ENCODE results near the gene LANCL3. TPM values are rescaled to one million over a fixed set of nuclear protein-coding genes. Genes with fewer than 3 reads are reported as not detected.
"Not testable (repeated sequence)": the region's sequence is repeated elsewhere in the genome, so short reads cannot be mapped to it uniquely, and the experiment has no call there.

The LANCL3 gene
- 0.02 TPM in 1 of 2 replicates, not detected in the other for total RNA-seq (2022)
- Bru-seq, nascent RNA = not detected
- percentile 14 among the genes with signal in this experiment for BruChase-seq, experiment 1, labeled RNA remaining after a 2-hour chase
- BruChase-seq, experiment 2, labeled RNA remaining after a 6-hour chase = percentile 12 among the genes with signal in this experiment
- long read RNA-seq = 0 reads

DNA sequence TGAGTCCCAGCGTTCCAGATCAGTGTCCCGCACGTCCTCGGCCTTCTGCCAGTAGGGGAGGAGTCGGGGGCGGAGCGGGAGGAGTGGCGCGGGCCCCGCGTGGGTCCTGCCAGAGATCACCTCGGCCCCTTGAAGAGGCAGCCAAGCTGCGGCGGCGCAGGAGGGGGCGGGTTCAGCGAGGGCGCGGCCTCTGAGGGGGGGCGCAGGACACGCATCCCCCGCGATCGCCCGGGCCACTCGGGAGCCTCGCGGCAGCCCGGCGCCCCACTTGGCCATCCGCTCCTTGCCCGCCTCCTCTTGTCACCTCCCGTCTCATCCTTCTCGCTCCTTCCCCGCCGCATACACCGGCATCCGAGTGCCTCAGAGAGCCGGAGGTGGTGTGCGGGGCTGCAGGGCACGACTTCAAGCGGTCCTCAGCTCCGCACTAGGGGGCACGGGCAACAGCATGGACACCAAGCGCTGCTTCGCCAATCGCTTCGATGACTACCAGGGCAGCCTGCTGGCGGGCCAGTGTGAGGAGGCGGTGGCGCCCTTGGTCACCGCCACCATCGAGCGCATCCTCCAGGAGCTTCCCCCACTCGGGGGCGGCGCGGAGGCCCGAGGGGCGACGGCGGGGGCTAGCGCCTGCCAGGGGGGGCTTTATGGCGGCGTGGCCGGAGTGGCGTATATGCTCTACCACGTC is at the start of gene LANCL3:
TSS of gene LANCL3 (plus strand) at position 236 of the 682 bp plus-strand sequence. CDS start at position 446, 210 bp downstream.
- H3K9me3 ChIP-seq; H3K27me3 ChIP-seq (replicated peaks; ENCODE audit: control insufficient read depth, insufficient read depth, low read length); CTCF ChIA-PET; H3K27ac Mint-ChIP-seq (ENCODE audit: unreplicated experiment); H3K4me1 Mint-ChIP-seq (ENCODE audit: low read depth, unreplicated experiment); H3K4me1 ChIP-seq; H3K36me3 ChIP-seq (ENCODE audit: control insufficient read depth, insufficient read depth, low read length); H3K27me3 Mint-ChIP-seq (ENCODE audit: insufficient read depth, unreplicated experiment); H3K36me3 Mint-ChIP-seq (ENCODE audit: insufficient read depth, unreplicated experiment); H3K9me3 Mint-ChIP-seq (ENCODE audit: unreplicated experiment); POLR2A ChIA-PET; BruUV-seq (replicated peaks): not testable (repeated sequence)
- H3K4me3 Mint-ChIP-seq (ENCODE audit: unreplicated experiment) = peak within 1 kb of the TSS; percentile 52
- H3K4me3 ChIP-seq (ENCODE audit: low read depth, low read length) = peak within 1 kb of the TSS; percentile 26
- DNase-seq = peak in 1 of 2 experiments; percentile 4
- intact Hi-C loops (cut with micrococcal nuclease; ENCODE audit: unreplicated experiment) = loop anchor here (2.0 to 10.0 kb wide), 2 partner anchors 173 to 253 kb away; no protein-coding TSS in a partner anchor

DNA sequence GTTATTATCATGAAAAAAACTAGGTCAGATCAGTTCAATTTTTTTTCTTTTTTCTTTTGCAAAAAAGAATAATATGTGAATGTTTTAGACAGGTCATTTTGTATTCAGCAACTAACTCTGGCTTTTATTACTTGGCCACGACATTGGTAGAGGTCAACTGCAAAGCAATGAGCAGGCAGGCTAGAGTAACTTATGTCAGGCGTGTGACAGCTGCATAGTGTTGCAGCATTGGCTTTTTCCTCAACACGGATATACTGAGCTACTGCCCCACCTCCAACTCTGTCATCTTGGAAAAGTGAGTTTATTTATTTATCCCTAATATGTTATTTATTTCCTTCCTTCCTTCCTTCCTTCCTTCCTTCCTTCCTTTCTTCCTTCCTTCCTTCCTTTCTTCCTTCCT is 47.8 kb upstream of the LANCL3 start:
- H3K4me3 ChIP-seq (ENCODE audit: low read depth, low read length); H3K4me3 Mint-ChIP-seq (ENCODE audit: unreplicated experiment); DNase-seq; H3K36me3 ChIP-seq (ENCODE audit: control insufficient read depth, insufficient read depth, low read length); H3K4me1 Mint-ChIP-seq (ENCODE audit: low read depth, unreplicated experiment); H3K27ac Mint-ChIP-seq (ENCODE audit: unreplicated experiment); H3K4me1 ChIP-seq; CTCF ChIA-PET; BruUV-seq (replicated peaks); H3K9me3 Mint-ChIP-seq (ENCODE audit: unreplicated experiment); POLR2A ChIA-PET; H3K9me3 ChIP-seq; H3K36me3 Mint-ChIP-seq (ENCODE audit: insufficient read depth, unreplicated experiment); intact Hi-C loops (cut with micrococcal nuclease; ENCODE audit: unreplicated experiment); H3K27me3 ChIP-seq (replicated peaks; ENCODE audit: control insufficient read depth, insufficient read depth, low read length): not testable (repeated sequence)
- peaks cover 12% of the 10 kb centered on the region for H3K27me3 Mint-ChIP-seq (ENCODE audit: insufficient read depth, unreplicated experiment)

DNA sequence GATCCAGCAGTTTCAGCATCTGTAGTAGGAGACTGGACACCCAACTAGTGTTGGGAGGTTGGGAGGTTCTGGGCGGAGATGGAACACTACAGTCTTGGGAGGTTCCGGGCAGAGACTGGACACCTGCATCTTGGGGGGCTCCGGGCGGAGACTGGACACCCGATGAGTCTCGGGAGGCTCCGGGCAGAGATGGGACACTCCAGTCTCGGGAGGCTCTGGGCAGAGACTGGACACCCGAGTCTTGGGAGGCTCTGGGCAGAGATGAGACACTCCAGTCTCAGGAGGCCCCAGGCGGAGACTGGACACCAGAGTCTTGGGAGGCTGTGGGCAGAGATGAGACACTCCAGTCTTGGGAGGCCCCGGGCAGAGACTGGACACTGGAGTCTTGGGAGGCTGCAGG is 29.5 kb upstream of the LANCL3 start:
- Histone ChIP-seq H3K4me3 (ENCODE audit: low read depth, low read length) (no peak overlapping the region), H3K4me1 (no peaks in the 10 kb centered on the region), H3K27me3 (replicated peaks; ENCODE audit: control insufficient read depth, insufficient read depth, low read length) (no peaks in the 10 kb centered on the region), H3K36me3 (ENCODE audit: control insufficient read depth, insufficient read depth, low read length) (no peaks in the 10 kb centered on the region), H3K9me3 (no peaks in the 10 kb centered on the region)
- ChIA-PET POLR2A (no interaction called here), CTCF (no interaction called here)
- intact Hi-C loops (cut with micrococcal nuclease; ENCODE audit: unreplicated experiment) = no loop called here
- Mint-ChIP-seq H3K4me3 (ENCODE audit: unreplicated experiment) (no peak overlapping the region), H3K9me3 (ENCODE audit: unreplicated experiment) (no peaks in the 10 kb centered on the region), H3K36me3 (ENCODE audit: insufficient read depth, unreplicated experiment) (no peaks in the 10 kb centered on the region), H3K27me3 (ENCODE audit: insufficient read depth, unreplicated experiment) (no peaks in the 10 kb centered on the region), H3K4me1 (ENCODE audit: low read depth, unreplicated experiment) (no peaks in the 10 kb centered on the region), H3K27ac (ENCODE audit: unreplicated experiment) (no peak overlapping the region)
- DNase-seq = no peak
- TF ChIP-seq, protein P1, sequence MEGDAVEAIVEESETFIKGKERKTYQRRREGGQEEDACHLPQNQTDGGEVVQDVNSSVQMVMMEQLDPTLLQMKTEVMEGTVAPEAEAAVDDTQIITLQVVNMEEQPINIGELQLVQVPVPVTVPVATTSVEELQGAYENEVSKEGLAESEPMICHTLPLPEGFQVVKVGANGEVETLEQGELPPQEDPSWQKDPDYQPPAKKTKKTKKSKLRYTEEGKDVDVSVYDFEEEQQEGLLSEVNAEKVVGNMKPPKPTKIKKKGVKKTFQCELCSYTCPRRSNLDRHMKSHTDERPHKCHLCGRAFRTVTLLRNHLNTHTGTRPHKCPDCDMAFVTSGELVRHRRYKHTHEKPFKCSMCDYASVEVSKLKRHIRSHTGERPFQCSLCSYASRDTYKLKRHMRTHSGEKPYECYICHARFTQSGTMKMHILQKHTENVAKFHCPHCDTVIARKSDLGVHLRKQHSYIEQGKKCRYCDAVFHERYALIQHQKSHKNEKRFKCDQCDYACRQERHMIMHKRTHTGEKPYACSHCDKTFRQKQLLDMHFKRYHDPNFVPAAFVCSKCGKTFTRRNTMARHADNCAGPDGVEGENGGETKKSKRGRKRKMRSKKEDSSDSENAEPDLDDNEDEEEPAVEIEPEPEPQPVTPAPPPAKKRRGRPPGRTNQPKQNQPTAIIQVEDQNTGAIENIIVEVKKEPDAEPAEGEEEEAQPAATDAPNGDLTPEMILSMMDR (IDR thresholded peaks at IDR 0.05; ENCODE audit: insufficient read depth in 1 of 2, low read depth in 1 of 2, low read length in 1 of 2, severe bottlenecking in 1 of 2, unreplicated experiment in 1 of 2) = no peak
- no TSS peak for BruUV-seq (replicated peaks)

DNA sequence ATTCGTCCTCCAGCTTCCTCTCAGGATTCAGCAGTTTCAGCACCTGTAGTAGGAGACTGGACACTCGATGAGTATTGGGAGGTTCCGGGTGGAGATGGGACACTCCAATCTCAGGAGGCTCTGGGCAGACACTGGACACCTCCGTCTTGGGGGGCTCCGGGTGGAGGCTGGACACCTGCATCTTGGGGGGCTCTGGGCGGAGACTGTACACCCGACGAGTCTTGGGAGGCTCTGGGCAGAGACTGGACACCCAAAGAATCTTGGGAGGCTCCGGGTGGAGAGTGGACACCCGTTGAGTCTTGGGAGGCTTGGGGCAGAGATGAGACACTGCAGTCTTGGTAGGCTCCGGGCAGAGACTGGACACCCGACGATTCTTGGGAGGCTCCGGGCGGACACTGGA is 28.7 kb upstream of the LANCL3 start:
- H3K9me3 ChIP-seq = no peaks in the 10 kb centered on the region
- TF ChIP-seq, protein P1 (IDR thresholded peaks at IDR 0.05; ENCODE audit: insufficient read depth in 1 of 2, low read depth in 1 of 2, low read length in 1 of 2, severe bottlenecking in 1 of 2, unreplicated experiment in 1 of 2) = no peak
- ChIA-PET POLR2A (no interaction called here), CTCF (no interaction called here)
- no peak for DNase-seq
- Mint-ChIP-seq H3K9me3 (ENCODE audit: unreplicated experiment) (no peaks in the 10 kb centered on the region), H3K27me3 (ENCODE audit: insufficient read depth, unreplicated experiment) (no peaks in the 10 kb centered on the region), H3K4me1 (ENCODE audit: low read depth, unreplicated experiment) (no peaks in the 10 kb centered on the region), H3K27ac (ENCODE audit: unreplicated experiment) (no peak overlapping the region), H3K36me3 (ENCODE audit: insufficient read depth, unreplicated experiment) (no peaks in the 10 kb centered on the region), H3K4me3 (ENCODE audit: unreplicated experiment) (no peak overlapping the region)
- H3K36me3 ChIP-seq (ENCODE audit: control insufficient read depth, insufficient read depth, low read length) = no peaks in the 10 kb centered on the region
- intact Hi-C loops (cut with micrococcal nuclease; ENCODE audit: unreplicated experiment) = no loop called here
- no peak overlapping the region for H3K4me3 ChIP-seq (ENCODE audit: low read depth, low read length)
- H3K27me3 ChIP-seq (replicated peaks; ENCODE audit: control insufficient read depth, insufficient read depth, low read length) = no peaks in the 10 kb centered on the region
- no peaks in the 10 kb centered on the region for H3K4me1 ChIP-seq
- BruUV-seq (replicated peaks) = no TSS peak

All from Caco-2 (cell line).